Kidney epithelial cell (primary cell): ENCODE measurements around the gene TEX44. TPM values are rescaled to one million over a fixed set of nuclear protein-coding genes. Genes with fewer than 3 reads are reported as not detected.

Experiments
- DNase-seq: peaks from one replicate; pipeline ENCODE4 v3.0.0-alpha.2; 2010; ENCODE audit warnings: low read depth
- H3K27me3 ChIP-seq: 2 replicates; pipeline ENCODE4 v1.6.0; 2011; ENCODE audit warnings: low read length; ENCODE audit not compliant: control insufficient read depth, insufficient read depth
- H3K36me3 ChIP-seq: 2 replicates; pipeline ENCODE4 v1.5.1; 2011; ENCODE audit warnings: low read length; ENCODE audit not compliant: control insufficient read depth, insufficient read depth
- H3K4me3 ChIP-seq: 2 replicates; pipeline ENCODE4 v1.5.1; 2011; ENCODE audit warnings: low read depth, mild to moderate bottlenecking, control low read depth, low read length
- CTCF ChIP-seq: IDR thresholded peaks from 2 replicates; pipeline ENCODE4 v1.5.1; 2011; ENCODE audit warnings: mild to moderate bottlenecking, moderate library complexity, low read length, control low read depth, inconsistent platforms; ENCODE audit not compliant: insufficient read depth, poor library complexity, severe bottlenecking
- total RNA-seq: library from RNA; depleted of rRNA; stranded (reverse); fragments of >200 nt; gene quantifications from 2 replicates; pipeline ENCODE4 v1.2.3, GENCODE V29; 2015

Gene TEX44
- total RNA-seq, 1 donor from 2014 or later = not detected

GRCh38 chr2:231621051-231621879, 28.6 kb downstream of the TEX44 start:
- no peak for TF ChIP-seq CTCF
- Histone ChIP-seq H3K36me3 (no peaks in the 10 kb centered on the region), H3K27me3 (no peaks in the 10 kb centered on the region), H3K4me3 (no peak overlapping the region)
- DNase-seq = no peak

- TF ChIP-seq CTCF = no peak
- Histone ChIP-seq H3K36me3 (no peaks in the 10 kb centered on the region), H3K4me3 (no peak overlapping the region), H3K27me3 (no peaks in the 10 kb centered on the region)
- no peak for DNase-seq
These were observed 30.3 kb downstream of the TEX44 start for GRCh38 chr2:231622963-231623362.

- DNase-seq = no peak
- TF ChIP-seq CTCF = no peak
- H3K36me3 ChIP-seq = no peaks in the 10 kb centered on the region
- no peaks in the 10 kb centered on the region for H3K27me3 ChIP-seq
- no peak overlapping the region for H3K4me3 ChIP-seq
These were observed 33.8 kb downstream of the TEX44 start for GRCh38 chr2:231626449-231626848.

DNA sequence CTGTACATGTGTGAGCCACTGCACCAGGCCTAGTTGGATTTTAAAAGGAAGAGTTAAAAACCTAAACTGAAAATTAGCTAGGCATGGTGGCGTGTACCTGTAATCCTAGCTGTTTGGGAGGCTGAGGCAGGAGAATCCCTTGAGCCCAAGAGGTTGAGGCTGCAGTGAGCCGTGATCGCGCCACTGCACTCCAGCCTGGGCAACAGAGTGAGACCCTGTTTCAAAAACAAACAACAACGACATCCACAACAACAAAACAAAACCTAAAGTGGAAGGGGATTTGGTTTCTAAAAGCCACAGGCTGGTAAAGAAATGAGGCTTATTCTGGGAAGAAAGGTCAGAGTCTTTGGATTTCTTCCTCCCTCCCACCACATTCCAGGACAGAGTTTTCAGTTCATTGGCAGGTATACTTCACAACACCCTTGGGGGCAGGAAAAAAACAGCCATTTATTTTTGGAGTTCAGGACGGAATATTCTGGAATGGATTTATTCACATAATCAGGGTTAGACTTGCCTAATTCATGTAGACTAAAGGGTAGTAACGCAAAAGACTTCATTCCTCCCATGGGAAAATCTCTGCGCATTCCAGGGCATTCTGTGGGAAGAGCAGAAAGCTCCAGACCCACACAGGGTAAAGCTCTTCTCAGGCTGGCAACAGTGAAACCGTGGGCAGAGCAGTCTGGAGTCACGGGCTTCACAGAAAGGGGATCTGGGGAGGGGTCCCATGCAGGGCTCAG, 34.9 kb downstream of the TEX44 start:
- no peak for DNase-seq
- Histone ChIP-seq H3K36me3 (no peaks in the 10 kb centered on the region), H3K27me3 (no peaks in the 10 kb centered on the region), H3K4me3 (no peak overlapping the region)
- TF ChIP-seq CTCF = no peak

- H3K4me3 ChIP-seq = no peak overlapping the region
- no peaks in the 10 kb centered on the region for H3K27me3 ChIP-seq
- DNase-seq = no peak
- no peaks in the 10 kb centered on the region for H3K36me3 ChIP-seq
- no peak for TF ChIP-seq CTCF
These were observed 40.0 kb downstream of the TEX44 start for GRCh38 chr2:231632559-231633142.
